ENCODE data around the gene EP400.
"Not testable (repeated sequence)": the region's sequence is repeated elsewhere in the genome, so short reads cannot be mapped to it uniquely, and the experiment has no call there.

The EP400 gene

GRCh38 chr12:131948713-131949430 lies 870 bp upstream of the EP400 start:
- DNase-seq, result not testable (repeated sequence)

- peak; percentile 32 for DNase-seq
These were observed 606 bp downstream of the EP400 start for GRCh38 chr12:131950182-131950913.

GRCh38 chr12:131953810-131954209 lies 4.1 kb downstream of the EP400 start:
- not testable (repeated sequence) for DNase-seq

GRCh38 chr12:131954460-131954859 lies 4.7 kb downstream of the EP400 start:
- not testable (repeated sequence) for DNase-seq

GRCh38 chr12:131959116-131959515 lies 9.4 kb downstream of the EP400 start:
- DNase-seq, result no peak

- no peak for DNase-seq
These were observed 10.2 kb downstream of the EP400 start for GRCh38 chr12:131959641-131960589.

GRCh38 chr12:131960590-131961325 lies 11.0 kb downstream of the EP400 start:
- DNase-seq, result not testable (repeated sequence)

- DNase-seq, result not testable (repeated sequence)
These were observed 11.6 kb downstream of the EP400 start for GRCh38 chr12:131961328-131961727.

- DNase-seq, result no peak
These were observed 12.3 kb downstream of the EP400 start for GRCh38 chr12:131962069-131962468.

GRCh38 chr12:131963381-131963780 lies 13.6 kb downstream of the EP400 start:
- no peak for DNase-seq

- no peak for DNase-seq
These were observed 15.3 kb downstream of the EP400 start for GRCh38 chr12:131965073-131965472.

GRCh38 chr12:131971226-131971625 lies 21.5 kb downstream of the EP400 start:
- DNase-seq, result no peak

GRCh38 chr12:131975228-131975627 lies 25.5 kb downstream of the EP400 start:
- DNase-seq, result no peak

- DNase-seq, result no peak
These were observed 29.9 kb downstream of the EP400 start for GRCh38 chr12:131979606-131980005.

GRCh38 chr12:131980263-131980662 lies 30.5 kb downstream of the EP400 start:
- peak; percentile 13 for DNase-seq

- no peak for DNase-seq
These were observed 31.6 kb downstream of the EP400 start for GRCh38 chr12:131981388-131981787.

- no peak for DNase-seq
These were observed 32.3 kb downstream of the EP400 start for GRCh38 chr12:131982041-131982440.

- DNase-seq, result no peak
These were observed 33.3 kb downstream of the EP400 start for GRCh38 chr12:131983026-131983425.

- DNase-seq, result no peak
These were observed 33.8 kb downstream of the EP400 start for GRCh38 chr12:131983554-131983953.

GRCh38 chr12:131984334-131984733 lies 34.6 kb downstream of the EP400 start:
- DNase-seq, result no peak

GRCh38 chr12:131985510-131985875 lies 35.8 kb downstream of the EP400 start:
- DNase-seq, result not testable (repeated sequence)

GRCh38 chr12:131986361-131986760 lies 36.6 kb downstream of the EP400 start:
- no peak for DNase-seq

GRCh38 chr12:131986910-131987309 lies 37.2 kb downstream of the EP400 start:
- DNase-seq, result no peak

Data from NCI-H2171 treated with DMSO at 0.1 percent for 48 hours (cell line).